MM.1S (cell line): ENCODE data around the gene EPM2AIP1.

Experiments used
- DNase-seq: peaks from one replicate; pipeline ENCODE4 v3.0.0-alpha.2; 2015
- H2AFZ ChIP-seq: fragments of 300-600 bp; sonication (generic); 2 replicates; pipeline ENCODE4 v1.6.0; 2016; ENCODE audit warnings: antibody characterized with exemption, low read length
- H3F3A ChIP-seq: fragments of 300-600 bp; sonication (generic); 2 replicates; pipeline ENCODE4 v1.6.1; 2016; ENCODE audit warnings: mild to moderate bottlenecking, antibody characterized with exemption, low read length, moderate library complexity, mixed read lengths; ENCODE audit not compliant: insufficient read depth
- H3K27ac ChIP-seq: fragments of 300-600 bp; sonication (generic); 2 replicates; pipeline ENCODE4 v1.5.1; 2016; ENCODE audit warnings: mild to moderate bottlenecking, low read length
- H3K27me3 ChIP-seq: fragments of 300-600 bp; sonication (generic); replicated peaks from 2 replicates; pipeline ENCODE4 v1.6.0; 2016; ENCODE audit warnings: low read length; ENCODE audit not compliant: insufficient read depth
- H3K36me3 ChIP-seq: fragments of 300-600 bp; sonication (generic); replicated peaks from 2 replicates; pipeline ENCODE4 v1.6.1; 2016; ENCODE audit warnings: mild to moderate bottlenecking, low read length, mixed read lengths; ENCODE audit not compliant: insufficient read depth
- H3K4me1 ChIP-seq: fragments of 300-600 bp; sonication (generic); 2 replicates; pipeline ENCODE4 v1.6.1; 2016; ENCODE audit warnings: low read length, mixed read lengths
- H3K4me2 ChIP-seq: fragments of 300-600 bp; sonication (generic); 2 replicates; pipeline ENCODE4 v1.6.0; 2016; ENCODE audit warnings: low read depth, low read length
- H3K4me3 ChIP-seq: fragments of 300-600 bp; sonication (generic); 2 replicates; pipeline ENCODE4 v1.5.1; 2016; ENCODE audit warnings: low read length, mixed read lengths
- H3K79me2 ChIP-seq: fragments of 300-600 bp; sonication (generic); 2 replicates; pipeline ENCODE4 v1.6.1; 2016; ENCODE audit warnings: mixed run types, low read length, mixed read lengths
- H3K9ac ChIP-seq: fragments of 300-600 bp; sonication (generic); 2 replicates; pipeline ENCODE4 v1.6.1; 2016; ENCODE audit warnings: low read length, mixed read lengths
- H3K9me2 ChIP-seq: fragments of 300-600 bp; sonication (generic); replicated peaks from 2 replicates; pipeline ENCODE4 v1.6.1; 2016; ENCODE audit warnings: mild to moderate bottlenecking, low read length, mixed read lengths; ENCODE audit not compliant: insufficient read depth
- H3K9me3 ChIP-seq: fragments of 300-600 bp; sonication (generic); replicated peaks from 2 replicates; pipeline ENCODE4 v1.6.1; 2016; ENCODE audit warnings: mild to moderate bottlenecking, low read length, mixed read lengths; ENCODE audit not compliant: insufficient read depth
- H4K20me1 ChIP-seq: fragments of 300-600 bp; sonication (generic); 2 replicates; pipeline ENCODE4 v1.6.1; 2016; ENCODE audit warnings: mild to moderate bottlenecking, low read length, moderate library complexity, mixed read lengths; ENCODE audit not compliant: insufficient read depth
- EZH2 ChIP-seq: fragments of 300-600 bp; sonication (generic); optimal IDR thresholded peaks from 2 replicates; pipeline ENCODE3; 2017; ENCODE audit warnings: low read depth, mild to moderate bottlenecking, antibody characterized with exemption, low read length, mixed read lengths
- EZH2phosphoT487 ChIP-seq: fragments of 300-600 bp; sonication (generic); IDR thresholded peaks from 2 replicates; pipeline ENCODE4 v1.6.1; 2018; ENCODE audit warnings: antibody characterized with exemption, low read length
- TF ChIP-seq, protein P1 (sequence below): fragments of 300-600 bp; sonication (generic); IDR thresholded peaks from 2 replicates; pipeline ENCODE4 v1.5.1; 2016; ENCODE audit warnings: antibody characterized with exemption, low read length, mixed read lengths

Gene EPM2AIP1

DNA sequence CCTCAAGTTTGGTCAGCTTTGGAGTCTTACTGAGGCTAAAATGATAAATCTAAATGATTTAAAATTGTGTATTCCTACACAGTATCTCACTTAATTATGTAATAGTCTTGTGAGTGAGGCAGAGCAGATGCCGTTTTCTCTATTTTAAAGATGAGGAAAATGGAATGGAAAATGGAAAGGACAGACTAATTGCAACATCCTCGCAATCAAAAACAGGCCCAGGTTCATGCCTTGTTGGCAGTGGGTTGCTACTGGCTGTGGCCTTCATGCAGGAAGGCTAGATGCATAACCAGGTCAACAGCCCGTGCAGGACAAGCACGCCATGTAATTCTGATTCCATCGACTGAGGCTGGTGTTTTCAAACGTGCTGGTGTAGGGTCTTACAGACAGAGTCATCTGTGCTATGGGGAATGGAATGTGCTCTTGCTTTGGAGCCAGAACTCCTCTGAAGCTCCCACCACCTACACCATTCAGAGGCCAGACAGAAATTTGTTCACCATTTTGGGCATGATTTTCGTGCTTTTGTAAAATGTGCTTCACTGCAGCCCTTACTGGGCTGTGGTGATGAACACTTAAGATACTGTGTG is 38.3 kb upstream of the EPM2AIP1 start:
- DNase-seq: no peak

DNA sequence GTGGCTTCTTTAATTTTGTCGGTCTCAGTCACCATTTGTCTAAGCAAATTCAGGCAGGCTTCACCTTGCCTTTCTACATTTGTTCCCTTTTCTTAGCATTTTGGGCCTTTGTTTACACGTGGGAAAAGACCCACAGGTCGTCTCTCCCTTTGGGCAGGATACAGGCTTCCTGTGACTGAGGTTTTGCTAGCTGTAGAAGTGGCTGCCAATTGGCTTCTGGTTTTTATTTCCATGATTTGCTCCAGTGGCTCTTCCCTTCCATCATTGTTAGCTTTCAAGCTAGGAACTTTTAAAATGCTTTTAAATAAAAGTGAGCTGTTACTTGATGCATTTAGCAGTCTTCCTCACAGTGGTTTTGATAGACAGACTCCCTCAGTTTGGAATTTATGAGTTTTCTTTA is 37.7 kb upstream of the EPM2AIP1 start:
- no peaks in the 10 kb centered on the region for H3K79me2 ChIP-seq
- H3K9ac ChIP-seq: no peak overlapping the region
- no peak overlapping the region for H3K4me2 ChIP-seq
- no peak overlapping the region for H2AFZ ChIP-seq
- H3K9me3 ChIP-seq: no peaks in the 10 kb centered on the region
- TF ChIP-seq, protein P1, sequence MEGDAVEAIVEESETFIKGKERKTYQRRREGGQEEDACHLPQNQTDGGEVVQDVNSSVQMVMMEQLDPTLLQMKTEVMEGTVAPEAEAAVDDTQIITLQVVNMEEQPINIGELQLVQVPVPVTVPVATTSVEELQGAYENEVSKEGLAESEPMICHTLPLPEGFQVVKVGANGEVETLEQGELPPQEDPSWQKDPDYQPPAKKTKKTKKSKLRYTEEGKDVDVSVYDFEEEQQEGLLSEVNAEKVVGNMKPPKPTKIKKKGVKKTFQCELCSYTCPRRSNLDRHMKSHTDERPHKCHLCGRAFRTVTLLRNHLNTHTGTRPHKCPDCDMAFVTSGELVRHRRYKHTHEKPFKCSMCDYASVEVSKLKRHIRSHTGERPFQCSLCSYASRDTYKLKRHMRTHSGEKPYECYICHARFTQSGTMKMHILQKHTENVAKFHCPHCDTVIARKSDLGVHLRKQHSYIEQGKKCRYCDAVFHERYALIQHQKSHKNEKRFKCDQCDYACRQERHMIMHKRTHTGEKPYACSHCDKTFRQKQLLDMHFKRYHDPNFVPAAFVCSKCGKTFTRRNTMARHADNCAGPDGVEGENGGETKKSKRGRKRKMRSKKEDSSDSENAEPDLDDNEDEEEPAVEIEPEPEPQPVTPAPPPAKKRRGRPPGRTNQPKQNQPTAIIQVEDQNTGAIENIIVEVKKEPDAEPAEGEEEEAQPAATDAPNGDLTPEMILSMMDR: no peak
- TF ChIP-seq EZH2phosphoT487 (no peak), EZH2 (no peak)
- H3K27ac ChIP-seq: no peak overlapping the region
- no peak for DNase-seq
- H3K36me3 ChIP-seq: peaks cover 4% of the 10 kb centered on the region
- H3K9me2 ChIP-seq: no peaks in the 10 kb centered on the region
- no peaks in the 10 kb centered on the region for H4K20me1 ChIP-seq
- H3K4me1 ChIP-seq: no peaks in the 10 kb centered on the region
- H3F3A ChIP-seq: no peaks in the 10 kb centered on the region
- no peaks in the 10 kb centered on the region for H3K27me3 ChIP-seq
- H3K4me3 ChIP-seq: no peak overlapping the region

More for the DNA sequence above, 38.3 kb upstream of the EPM2AIP1 start:
- H3K79me2 ChIP-seq: no peaks in the 10 kb centered on the region
- H2AFZ ChIP-seq: no peak overlapping the region
- H3K27ac ChIP-seq: no peak overlapping the region
- no peaks in the 10 kb centered on the region for H3F3A ChIP-seq
- H3K4me3 ChIP-seq: no peak overlapping the region
- no peaks in the 10 kb centered on the region for H3K9me2 ChIP-seq
- peaks cover 4% of the 10 kb centered on the region for H3K36me3 ChIP-seq
- no peaks in the 10 kb centered on the region for H3K4me1 ChIP-seq
- TF ChIP-seq, protein P1: no peak
- no peak for TF ChIP-seq EZH2
- TF ChIP-seq EZH2phosphoT487: no peak
- no peaks in the 10 kb centered on the region for H3K9me3 ChIP-seq
- no peaks in the 10 kb centered on the region for H4K20me1 ChIP-seq
- no peaks in the 10 kb centered on the region for H3K27me3 ChIP-seq
- no peak overlapping the region for H3K4me2 ChIP-seq
- H3K9ac ChIP-seq: no peak overlapping the region

DNA sequence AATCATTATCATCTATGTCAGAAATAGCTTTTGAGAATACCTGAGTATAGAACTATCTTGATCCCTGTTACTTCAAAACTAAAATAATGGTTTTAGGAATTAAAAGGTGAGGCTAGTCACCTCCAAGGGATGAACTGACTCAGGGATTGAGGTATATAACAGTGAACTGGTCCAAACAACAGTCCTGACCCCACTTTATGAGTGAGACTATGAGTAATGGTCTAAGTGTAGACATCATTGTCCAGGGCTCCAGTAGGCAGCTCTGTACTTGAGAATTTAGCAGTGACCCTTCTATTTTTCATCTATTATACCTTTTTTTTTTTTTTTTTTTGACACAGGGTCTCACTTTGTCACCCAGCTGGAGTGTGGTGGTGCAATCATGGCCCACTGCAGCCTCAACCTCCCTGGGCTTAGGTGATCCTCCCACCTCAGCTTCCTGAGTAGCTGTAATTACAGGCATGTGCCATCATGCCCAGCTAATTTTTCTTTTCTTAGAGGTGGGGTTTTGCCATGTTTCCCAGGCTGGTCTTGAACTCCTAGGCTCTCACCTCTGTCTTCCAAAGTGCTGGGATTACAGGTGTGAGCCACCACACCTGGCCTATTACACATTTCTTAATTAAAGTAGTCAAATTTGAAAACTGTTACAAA is 36.7 kb upstream of the EPM2AIP1 start:
- Histone ChIP-seq H3K4me3 (no peak overlapping the region), H3K9ac (no peak overlapping the region), H2AFZ (no peak overlapping the region), H3K27me3 (no peaks in the 10 kb centered on the region), H3K36me3 (peaks cover 4% of the 10 kb centered on the region), H3K9me2 (no peaks in the 10 kb centered on the region), H3F3A (0 out of 2 replicates have a peak, but pooled peaks cover 3% of the 10 kb centered on the region), H3K4me1 (peaks cover 3% of the 10 kb centered on the region), H3K27ac (no peak overlapping the region), H3K9me3 (no peaks in the 10 kb centered on the region), H3K79me2 (no peaks in the 10 kb centered on the region), H3K4me2 (no peak overlapping the region), H4K20me1 (no peaks in the 10 kb centered on the region)
- DNase-seq: no peak
- TF ChIP-seq EZH2: no peak
- TF ChIP-seq EZH2phosphoT487: no peak
- TF ChIP-seq, protein P1: no peak
